ENCODE measurements around the gene HLA-G. TPM values are rescaled to one million over a fixed set of nuclear protein-coding genes. Genes with fewer than 3 reads are reported as not detected.

HLA-G gene
- total and polyA plus RNA-seq, 2 donors (not counting 3 experiments of a cell fraction or from before 2014, with no cell fraction given), result 0.24 TPM; not detected in 1

DNA sequence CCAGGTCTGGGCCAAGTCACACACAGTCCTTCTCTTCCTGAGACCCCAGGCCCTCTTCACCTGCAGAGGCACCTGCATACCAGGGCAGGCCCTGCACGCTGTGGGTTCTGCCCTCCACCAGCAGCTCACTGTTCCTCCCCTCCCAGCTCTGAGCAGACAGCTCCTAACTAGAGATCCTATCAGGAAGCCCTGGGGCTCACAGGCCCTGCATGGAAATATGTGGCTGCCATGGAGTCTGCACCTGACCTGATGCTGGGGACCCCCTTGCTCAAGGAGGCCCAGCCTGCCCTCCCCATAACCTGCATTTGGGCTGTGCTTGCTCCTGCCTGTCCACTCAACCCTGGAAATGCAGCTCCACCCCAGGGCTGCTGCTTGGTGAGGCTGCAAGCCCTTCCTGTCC lies 14.6 kb upstream of the HLA-G start:
- Histone ChIP-seq H3K9ac (replicated peaks; ENCODE audit: extremely low read depth, insufficient read depth, low read length) (no peak overlapping the region), H3K4me1 (ENCODE audit: control insufficient read depth, extremely low read depth, insufficient read depth, low read length) (no peaks in the 10 kb centered on the region), H2AFZ (ENCODE audit: low read depth, low read length) (no peak overlapping the region), H3K4me2 (ENCODE audit: insufficient read depth, low read length) (no peak overlapping the region), H3K9me3 (replicated peaks; ENCODE audit: control insufficient read depth, insufficient read depth, low read length) (no peaks in the 10 kb centered on the region), H4K20me1 (replicated peaks; ENCODE audit: control insufficient read depth, extremely low read depth, insufficient read depth, low read length) (no peaks in the 10 kb centered on the region), H3K27me3 (ENCODE audit: control insufficient read depth in 2 of 2, insufficient read depth in 2 of 2, low read length in 2 of 2) (peaks cover 5 to 16% of the 10 kb centered on the region in 2 experiments), H3K36me3 (ENCODE audit: control insufficient read depth in 2 of 2, extremely low read depth in 1 of 2, insufficient read depth in 2 of 2, low read length in 2 of 2) (no peaks in the 10 kb centered on the region), H3K9me1 (replicated peaks; ENCODE audit: control insufficient read depth, extremely low read depth, insufficient read depth, low read length) (no peaks in the 10 kb centered on the region), H3K27ac (ENCODE audit: insufficient read depth, low read depth, low read length) (no peak overlapping the region), H3K79me2 (ENCODE audit: control insufficient read depth, insufficient read depth, low read length) (no peaks in the 10 kb centered on the region), H3K4me3 (replicated peaks in 1 of 3; ENCODE audit: insufficient read depth in 1 of 3, low read depth in 1 of 3, low read length in 3 of 3) (no peak overlapping the region)
- dilution Hi-C loops (cut with MboI; ENCODE audit: extremely low pct_ligation_motif_present, low sequenced_read_pairs), result no loop called here
- FAIRE-seq, result no peak
- no peak for DNase-seq (ENCODE audit: low read depth, low spot score)
- no TSS peak for BruUV-seq (replicated peaks)
- POLR2A ChIA-PET, result no interaction called here
- no peak for TF ChIP-seq FOS (IDR thresholded peaks at IDR 0.05; ENCODE audit: borderline replicate concordance, insufficient read depth, low read length)
- TF ChIP-seq, protein P1, sequence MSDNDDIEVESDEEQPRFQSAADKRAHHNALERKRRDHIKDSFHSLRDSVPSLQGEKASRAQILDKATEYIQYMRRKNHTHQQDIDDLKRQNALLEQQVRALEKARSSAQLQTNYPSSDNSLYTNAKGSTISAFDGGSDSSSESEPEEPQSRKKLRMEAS (IDR thresholded peaks at IDR 0.05; ENCODE audit: insufficient read depth, insufficient read length), result no peak
- no peak for TF ChIP-seq POLR2A (IDR thresholded peaks at IDR 0.05; ENCODE audit: low read depth, low read length)
- TF ChIP-seq MYC (IDR thresholded peaks at IDR 0.05; ENCODE audit: low read depth, low read length), result no peak
- TF ChIP-seq EZH2 (IDR thresholded peaks at IDR 0.05; ENCODE audit: borderline replicate concordance, low read depth, low read length, severe bottlenecking), result no peak
- TF ChIP-seq POLR2AphosphoS5 (IDR thresholded peaks at IDR 0.05; ENCODE audit: insufficient read depth, low read depth, low read length), result no peak
- TF ChIP-seq JUN (IDR thresholded peaks at IDR 0.05; ENCODE audit: borderline replicate concordance, insufficient read depth, insufficient read length, low read depth), result no peak
- TF ChIP-seq, protein P2, sequence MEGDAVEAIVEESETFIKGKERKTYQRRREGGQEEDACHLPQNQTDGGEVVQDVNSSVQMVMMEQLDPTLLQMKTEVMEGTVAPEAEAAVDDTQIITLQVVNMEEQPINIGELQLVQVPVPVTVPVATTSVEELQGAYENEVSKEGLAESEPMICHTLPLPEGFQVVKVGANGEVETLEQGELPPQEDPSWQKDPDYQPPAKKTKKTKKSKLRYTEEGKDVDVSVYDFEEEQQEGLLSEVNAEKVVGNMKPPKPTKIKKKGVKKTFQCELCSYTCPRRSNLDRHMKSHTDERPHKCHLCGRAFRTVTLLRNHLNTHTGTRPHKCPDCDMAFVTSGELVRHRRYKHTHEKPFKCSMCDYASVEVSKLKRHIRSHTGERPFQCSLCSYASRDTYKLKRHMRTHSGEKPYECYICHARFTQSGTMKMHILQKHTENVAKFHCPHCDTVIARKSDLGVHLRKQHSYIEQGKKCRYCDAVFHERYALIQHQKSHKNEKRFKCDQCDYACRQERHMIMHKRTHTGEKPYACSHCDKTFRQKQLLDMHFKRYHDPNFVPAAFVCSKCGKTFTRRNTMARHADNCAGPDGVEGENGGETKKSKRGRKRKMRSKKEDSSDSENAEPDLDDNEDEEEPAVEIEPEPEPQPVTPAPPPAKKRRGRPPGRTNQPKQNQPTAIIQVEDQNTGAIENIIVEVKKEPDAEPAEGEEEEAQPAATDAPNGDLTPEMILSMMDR (IDR thresholded peaks at IDR 0.05; ENCODE audit: extremely low read depth in 1 of 2, insufficient read depth in 1 of 2, low read depth in 1 of 2, low read length in 2 of 2), result no peak
- TF ChIP-seq GATA2 (IDR thresholded peaks at IDR 0.05; ENCODE audit: insufficient read depth, insufficient read length, low read depth, low read length), result no peak
- CTCF ChIA-PET, result no interaction called here
- intact Hi-C loops (cut with micrococcal nuclease), result no loop called here

Data from endothelial cell of umbilical vein (primary cell).